GM20000 (cell line): ENCODE results near the gene LUC7L3.

ENCODE experiments used
- DNase-seq: peaks from one replicate; pipeline ENCODE4 v3.0.0; 2012; ENCODE audit warnings: low spot score
- TF ChIP-seq, protein P1 (sequence below): IDR thresholded peaks from 2 replicates; pipeline ENCODE4 v1.5.1; 2012; ENCODE audit warnings: mild to moderate bottlenecking, control low read depth; ENCODE audit errors: extremely low read depth, missing control alignments

The LUC7L3 gene, protein sequence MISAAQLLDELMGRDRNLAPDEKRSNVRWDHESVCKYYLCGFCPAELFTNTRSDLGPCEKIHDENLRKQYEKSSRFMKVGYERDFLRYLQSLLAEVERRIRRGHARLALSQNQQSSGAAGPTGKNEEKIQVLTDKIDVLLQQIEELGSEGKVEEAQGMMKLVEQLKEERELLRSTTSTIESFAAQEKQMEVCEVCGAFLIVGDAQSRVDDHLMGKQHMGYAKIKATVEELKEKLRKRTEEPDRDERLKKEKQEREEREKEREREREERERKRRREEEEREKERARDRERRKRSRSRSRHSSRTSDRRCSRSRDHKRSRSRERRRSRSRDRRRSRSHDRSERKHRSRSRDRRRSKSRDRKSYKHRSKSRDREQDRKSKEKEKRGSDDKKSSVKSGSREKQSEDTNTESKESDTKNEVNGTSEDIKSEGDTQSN

DNA sequence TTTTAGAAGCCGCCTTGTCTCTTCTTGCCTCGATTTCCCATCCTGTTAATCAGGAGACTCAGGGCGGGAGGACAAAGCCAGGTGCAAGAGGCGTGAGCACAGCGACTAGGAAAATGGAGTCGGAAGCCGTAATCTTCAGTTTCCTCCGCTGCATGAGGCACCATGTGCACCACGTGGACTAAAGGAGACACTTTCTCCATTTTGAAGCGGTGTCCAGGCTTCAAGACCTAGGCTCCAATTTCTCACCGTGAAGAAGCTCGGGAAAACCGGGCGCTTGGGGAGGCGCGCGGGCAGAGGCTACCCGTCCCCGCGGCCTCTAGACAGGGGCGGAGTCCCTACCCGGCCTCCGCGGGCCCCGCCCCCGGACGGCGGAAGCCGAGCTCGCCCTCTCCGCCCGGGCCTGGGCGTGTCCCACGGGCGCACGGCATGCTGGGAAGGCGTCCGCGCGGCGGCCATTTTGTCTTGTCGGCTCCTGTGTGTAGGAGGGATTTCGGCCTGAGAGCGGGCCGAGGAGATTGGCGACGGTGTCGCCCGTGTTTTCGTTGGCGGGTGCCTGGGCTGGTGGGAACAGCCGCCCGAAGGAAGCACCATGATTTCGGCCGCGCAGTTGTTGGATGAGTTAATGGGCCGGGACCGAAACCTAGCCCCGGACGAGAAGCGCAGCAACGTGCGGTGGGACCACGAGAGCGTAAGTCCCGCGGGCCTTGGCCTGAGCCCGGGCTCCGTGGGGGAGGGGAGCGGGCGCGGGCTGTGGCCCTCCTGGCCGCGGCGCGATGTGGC lies at the start of gene LUC7L3:
TSS of gene LUC7L3 (plus strand) at position 460 of the 780 bp plus-strand sequence. CDS start at position 590, 130 bp downstream.
- DNase-seq, result peak; percentile 98
- TF ChIP-seq, protein P1, sequence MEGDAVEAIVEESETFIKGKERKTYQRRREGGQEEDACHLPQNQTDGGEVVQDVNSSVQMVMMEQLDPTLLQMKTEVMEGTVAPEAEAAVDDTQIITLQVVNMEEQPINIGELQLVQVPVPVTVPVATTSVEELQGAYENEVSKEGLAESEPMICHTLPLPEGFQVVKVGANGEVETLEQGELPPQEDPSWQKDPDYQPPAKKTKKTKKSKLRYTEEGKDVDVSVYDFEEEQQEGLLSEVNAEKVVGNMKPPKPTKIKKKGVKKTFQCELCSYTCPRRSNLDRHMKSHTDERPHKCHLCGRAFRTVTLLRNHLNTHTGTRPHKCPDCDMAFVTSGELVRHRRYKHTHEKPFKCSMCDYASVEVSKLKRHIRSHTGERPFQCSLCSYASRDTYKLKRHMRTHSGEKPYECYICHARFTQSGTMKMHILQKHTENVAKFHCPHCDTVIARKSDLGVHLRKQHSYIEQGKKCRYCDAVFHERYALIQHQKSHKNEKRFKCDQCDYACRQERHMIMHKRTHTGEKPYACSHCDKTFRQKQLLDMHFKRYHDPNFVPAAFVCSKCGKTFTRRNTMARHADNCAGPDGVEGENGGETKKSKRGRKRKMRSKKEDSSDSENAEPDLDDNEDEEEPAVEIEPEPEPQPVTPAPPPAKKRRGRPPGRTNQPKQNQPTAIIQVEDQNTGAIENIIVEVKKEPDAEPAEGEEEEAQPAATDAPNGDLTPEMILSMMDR, result no peak

DNA sequence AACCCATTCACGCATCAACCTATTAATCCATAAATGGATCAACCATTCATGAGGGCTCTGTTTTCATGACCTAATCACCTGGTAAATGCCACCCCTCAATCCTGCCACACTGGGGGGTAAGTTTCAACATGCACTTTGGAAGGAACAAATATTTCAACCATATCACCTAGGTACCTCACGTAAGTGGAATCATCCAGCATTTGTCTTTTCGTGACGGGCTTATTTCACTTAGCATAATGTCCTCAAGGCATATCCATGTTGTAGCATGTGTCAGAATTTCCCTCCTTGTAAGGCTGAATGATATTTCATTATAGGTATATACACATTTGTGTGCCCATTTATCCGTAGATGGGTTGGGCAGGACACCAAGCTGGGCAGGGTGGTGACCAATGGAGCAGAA lies 47.3 kb upstream of the LUC7L3 start:
- TF ChIP-seq, protein P1, result no peak
- DNase-seq, result no peak

DNA sequence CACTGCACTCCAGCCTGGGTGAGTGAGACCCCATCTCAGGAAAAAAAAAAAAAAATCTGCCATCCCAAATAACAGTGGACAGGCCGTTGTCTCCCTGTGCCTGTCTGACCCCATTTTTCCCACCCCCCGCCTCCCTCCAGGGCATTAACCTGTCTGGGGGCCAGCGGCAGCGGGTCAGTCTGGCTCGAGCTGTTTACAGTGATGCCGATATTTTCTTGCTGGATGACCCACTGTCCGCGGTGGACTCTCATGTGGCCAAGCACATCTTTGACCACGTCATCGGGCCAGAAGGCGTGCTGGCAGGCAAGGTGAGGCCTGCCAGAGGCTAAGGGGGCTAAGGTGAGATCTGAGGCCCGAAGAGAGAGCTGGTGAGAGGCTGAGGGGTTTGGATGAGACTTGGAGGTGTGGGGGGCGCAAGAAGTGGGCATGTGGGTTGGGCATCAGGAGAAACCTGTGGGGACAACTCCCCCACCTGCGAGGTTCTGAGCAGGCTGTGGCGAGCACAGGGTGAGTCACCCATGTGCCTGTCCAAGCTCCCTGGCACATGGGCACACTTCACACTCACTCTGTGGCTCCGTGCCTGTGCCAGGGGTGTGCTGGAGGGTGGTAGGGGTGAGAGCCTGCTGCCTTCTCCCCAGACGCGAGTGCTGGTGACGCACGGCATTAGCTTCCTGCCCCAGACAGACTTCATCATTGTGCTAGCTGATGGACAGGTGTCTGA lies 46.4 kb upstream of the LUC7L3 start:
- TF ChIP-seq, protein P1, result no peak
- no peak for DNase-seq

DNA sequence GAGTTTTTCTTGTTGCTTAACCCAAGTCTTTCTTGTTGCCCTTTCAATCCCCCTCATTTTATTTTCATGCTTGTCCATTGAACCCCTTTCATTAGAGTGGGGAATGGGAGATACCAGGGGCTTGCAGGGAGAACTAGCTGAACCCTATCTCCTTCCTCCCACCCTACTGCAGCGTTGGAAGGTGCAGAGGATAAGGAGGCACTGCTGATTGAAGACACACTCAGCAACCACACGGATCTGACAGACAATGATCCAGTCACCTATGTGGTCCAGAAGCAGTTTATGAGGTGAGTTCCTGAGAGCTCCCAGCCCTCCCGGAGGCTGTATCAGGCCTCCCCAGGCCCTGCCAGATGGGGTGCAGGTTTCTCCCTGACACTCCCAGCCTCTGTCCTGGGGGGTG lies 44.2 kb upstream of the LUC7L3 start:
- TF ChIP-seq, protein P1, result no peak
- DNase-seq, result no peak

DNA sequence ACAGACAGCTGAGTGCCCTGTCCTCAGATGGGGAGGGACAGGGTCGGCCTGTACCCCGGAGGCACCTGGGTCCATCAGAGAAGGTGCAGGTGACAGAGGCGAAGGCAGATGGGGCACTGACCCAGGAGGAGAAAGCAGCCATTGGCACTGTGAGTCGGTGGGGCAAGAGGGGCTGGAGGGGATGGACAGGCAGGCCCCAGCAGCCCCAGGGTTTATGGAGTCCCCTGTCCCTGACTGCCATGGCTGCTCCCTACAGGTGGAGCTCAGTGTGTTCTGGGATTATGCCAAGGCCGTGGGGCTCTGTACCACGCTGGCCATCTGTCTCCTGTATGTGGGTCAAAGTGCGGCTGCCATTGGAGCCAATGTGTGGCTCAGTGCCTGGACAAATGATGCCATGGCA lies 43.8 kb upstream of the LUC7L3 start:
- TF ChIP-seq, protein P1, result no peak
- DNase-seq, result no peak

DNA sequence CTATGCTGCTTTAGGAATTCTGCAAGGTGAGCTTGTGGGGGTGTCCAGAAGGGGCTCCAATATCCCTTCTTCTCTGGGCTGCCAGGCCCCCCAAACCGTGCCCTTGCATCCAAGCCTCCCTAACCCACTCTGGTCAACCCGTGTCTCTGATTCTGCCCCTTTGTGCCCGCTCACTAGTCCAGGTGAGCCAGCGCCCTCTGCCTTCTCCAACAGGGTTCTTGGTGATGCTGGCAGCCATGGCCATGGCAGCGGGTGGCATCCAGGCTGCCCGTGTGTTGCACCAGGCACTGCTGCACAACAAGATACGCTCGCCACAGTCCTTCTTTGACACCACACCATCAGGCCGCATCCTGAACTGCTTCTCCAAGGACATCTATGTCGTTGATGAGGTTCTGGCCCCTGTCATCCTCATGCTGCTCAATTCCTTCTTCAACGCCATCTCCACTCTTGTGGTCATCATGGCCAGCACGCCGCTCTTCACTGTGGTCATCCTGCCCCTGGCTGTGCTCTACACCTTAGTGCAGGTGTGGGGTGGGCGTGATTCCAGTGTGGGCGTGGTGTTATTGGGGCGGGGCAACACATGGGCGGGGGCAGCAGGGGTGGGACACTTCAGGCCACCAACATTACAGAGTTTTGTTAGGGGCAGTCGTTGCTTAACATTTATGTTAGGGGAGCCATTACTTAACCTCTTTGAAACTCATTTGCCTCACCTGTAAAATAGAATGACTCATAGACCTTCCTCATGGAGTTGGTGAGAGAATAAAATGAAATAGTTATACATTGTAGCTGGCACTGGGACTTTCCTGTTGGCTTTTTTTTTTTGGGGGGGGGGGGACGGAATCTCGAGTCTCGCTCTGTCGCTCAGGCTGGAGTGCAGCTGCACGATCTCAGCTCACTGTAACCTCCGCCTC lies 43.1 kb upstream of the LUC7L3 start:
- DNase-seq, result no peak

More for the DNA sequence above, 43.1 kb upstream of the LUC7L3 start:
- TF ChIP-seq, protein P1, result no peak
